A172 (cell line): ENCODE measurements around the gene EPHA3. TPM values are rescaled to one million over a fixed set of nuclear protein-coding genes. Genes with fewer than 3 reads are reported as not detected.

Source experiments
- DNase-seq: peaks from one replicate; pipeline ENCODE4 v3.0.0-alpha.2; 2015; ENCODE audit warnings: low spot score
- total RNA-seq: library from RNA; depleted of rRNA; stranded (reverse); fragments of >200 nt; shearing (Covaris generic); gene quantifications from 2 replicates; pipeline ENCODE4 v1.2.3, GENCODE V29; 2014

EPHA3 gene
- total RNA-seq, 1 experiment from 2014 or later, result not detected

- DNase-seq, result no peak
Measured at GRCh38 chr3:89360156-89360555, 252.7 kb downstream of the EPHA3 start.

DNA sequence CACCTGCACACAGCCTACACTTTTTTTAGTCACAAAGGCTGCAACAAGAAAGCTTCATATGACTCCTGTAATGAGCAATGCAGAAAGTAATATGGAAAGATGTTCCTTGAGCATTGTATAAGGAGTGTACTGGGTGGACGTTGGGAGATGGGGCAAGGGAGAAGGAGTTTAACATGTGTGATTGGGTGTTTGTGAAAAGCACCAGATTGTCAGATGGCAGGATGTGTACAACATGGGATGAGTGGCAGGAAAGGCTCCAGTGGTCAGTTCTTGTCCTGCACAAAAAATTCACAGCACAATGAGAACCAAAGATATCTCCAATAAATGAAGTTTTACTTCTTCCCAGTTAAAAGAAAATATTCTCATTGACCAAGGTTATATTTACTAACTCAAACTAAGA, 255.1 kb downstream of the EPHA3 start:
- no peak for DNase-seq

GRCh38 chr3:89363171-89363570, 255.8 kb downstream of the EPHA3 start:
- DNase-seq, result no peak

GRCh38 chr3:89364314-89364713, 256.9 kb downstream of the EPHA3 start:
- DNase-seq, result no peak

DNA sequence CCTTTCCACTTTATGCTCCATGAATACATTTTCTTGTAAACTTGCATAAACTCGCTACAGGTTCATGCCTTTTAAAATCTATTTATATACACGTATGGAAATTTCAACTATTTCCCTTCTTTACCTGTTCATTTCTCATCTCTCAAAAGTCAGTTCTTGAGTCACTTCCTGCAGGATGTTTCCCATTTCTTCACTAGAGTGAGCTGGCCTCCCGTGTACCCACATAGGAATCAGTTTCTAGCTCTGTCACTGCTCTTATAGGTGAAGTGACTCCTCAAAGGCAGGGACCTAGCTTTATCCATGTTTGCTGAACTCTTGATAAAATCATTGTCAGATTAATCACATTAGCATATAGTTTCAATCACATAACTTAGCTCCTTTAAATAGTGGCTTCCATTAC, 259.7 kb downstream of the EPHA3 start:
- DNase-seq, result no peak

- DNase-seq, result no peak
Measured at GRCh38 chr3:89368846-89369245, 261.4 kb downstream of the EPHA3 start.

DNA sequence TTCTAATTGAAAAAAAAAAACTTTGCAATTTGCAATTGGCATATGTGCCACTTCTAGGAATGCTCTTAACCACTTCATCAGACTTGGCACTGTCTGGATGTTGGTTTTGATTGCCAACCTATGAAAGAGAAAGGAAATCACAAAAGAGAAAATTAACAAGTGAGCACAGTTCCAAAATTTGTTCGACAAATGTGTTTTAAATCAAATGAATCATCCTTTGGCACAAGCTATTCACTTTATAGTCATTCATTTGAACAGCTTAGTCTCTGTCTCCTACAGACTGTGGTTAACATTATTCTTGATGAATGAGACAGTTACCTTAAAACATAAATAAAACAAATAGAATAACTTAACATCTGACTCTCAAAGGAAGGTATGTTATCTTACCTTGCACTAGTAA, 265.0 kb downstream of the EPHA3 start:
- DNase-seq, result no peak

GRCh38 chr3:89373434-89373833, 266.0 kb downstream of the EPHA3 start:
- DNase-seq, result no peak

DNA sequence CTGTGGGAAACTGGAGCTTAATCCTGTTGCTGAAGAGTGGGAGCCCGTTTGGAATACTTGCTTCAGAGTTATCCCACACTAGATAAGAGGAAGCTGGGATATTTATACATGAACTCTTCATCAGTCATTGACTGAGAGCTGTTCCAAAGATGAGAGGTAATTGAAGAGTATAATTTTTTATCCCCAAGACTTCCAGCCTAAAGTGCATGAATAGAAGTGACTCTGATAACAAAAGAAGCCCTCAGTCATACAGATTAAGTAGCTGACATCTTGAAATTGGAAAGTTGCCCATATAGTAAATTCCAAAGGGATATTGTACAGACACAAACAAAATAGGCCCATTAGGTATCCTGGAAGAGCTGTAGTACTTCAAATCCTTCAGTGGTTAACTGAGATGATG, 268.0 kb downstream of the EPHA3 start:
- no peak for DNase-seq

GRCh38 chr3:89380016-89380415, 272.6 kb downstream of the EPHA3 start:
- no peak for DNase-seq

- no peak for DNase-seq
Measured at GRCh38 chr3:89392991-89393390, 285.6 kb downstream of the EPHA3 start.

DNA sequence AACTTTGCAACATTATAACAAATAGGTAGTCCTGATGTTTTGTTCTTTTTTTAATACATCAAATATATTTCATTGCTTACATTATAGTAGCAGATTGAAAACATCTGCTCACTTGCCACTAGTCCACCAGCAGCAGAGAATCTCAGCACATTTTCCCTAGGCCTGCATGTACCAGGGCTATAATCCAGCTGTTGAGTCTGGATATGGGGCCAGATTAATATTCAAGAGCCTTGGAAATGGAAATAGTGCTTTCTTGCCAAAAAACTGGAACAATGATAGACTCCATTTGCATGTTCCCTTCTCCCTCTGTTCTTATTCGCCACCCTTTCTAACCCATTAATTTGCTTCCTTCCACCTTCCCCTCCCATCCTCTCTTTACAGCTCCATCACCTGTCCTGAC, 288.0 kb downstream of the EPHA3 start:
- no peak for DNase-seq

DNA sequence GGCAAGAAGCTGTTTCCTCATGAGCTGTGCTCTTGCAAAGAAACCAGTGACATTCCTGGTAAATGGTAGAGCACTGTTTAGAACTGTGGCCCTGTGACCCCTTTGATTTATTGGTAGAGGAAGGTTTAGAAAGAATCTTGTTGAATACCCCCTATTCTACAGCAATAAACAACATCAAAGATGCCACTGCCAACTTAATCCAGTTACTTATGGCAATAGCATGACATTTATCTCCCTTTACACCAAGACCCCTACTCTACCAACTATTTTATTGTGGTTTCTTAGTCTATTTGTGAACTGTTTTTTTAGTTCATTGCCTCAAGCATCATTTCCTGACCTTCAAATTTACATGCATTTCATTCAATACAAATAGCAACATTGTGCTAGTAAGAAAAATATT, 288.6 kb downstream of the EPHA3 start:
- DNase-seq, result no peak

- no peak for DNase-seq
Measured at GRCh38 chr3:89402051-89402450, 294.6 kb downstream of the EPHA3 start.

GRCh38 chr3:89405176-89405575, 297.8 kb downstream of the EPHA3 start:
- no peak for DNase-seq

DNA sequence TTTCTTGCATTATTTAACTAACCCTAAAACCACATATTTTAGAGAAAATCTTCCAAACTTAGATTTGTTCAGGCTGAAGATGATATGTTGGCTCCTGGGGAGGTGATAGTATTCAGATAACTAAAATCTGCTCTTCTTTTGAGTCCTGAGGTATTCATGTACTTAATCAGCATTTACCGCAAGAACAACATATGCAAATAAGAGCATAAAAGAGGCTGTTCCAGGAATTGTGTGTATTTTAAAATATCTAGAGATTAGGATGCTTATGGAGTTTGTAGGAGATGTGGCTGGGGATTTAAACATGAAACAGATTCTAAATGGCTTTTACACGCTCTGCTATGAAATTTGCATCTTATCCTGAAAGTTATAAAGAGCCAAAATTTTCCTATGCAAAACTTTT, 298.2 kb downstream of the EPHA3 start:
- no peak for DNase-seq

DNA sequence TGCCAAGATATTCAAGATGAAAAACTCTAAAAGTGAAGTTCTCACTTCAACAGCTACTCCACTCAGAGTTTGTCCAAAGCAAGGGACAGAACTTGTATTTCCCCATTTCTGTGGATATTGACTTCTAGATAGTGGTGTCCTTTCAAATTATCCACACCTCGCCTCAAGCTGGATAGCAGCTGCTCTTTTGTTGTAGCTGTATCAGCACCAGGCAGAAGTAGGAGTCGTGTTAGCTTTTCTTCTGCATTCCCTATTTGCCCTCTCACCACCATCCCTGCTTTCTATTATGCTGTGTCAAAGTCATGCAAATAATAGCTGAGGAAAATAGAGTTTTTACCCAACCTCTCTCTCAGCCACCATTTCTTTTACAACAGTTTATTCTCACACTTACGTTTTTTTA, 303.8 kb downstream of the EPHA3 start:
- DNase-seq, result no peak

- no peak for DNase-seq
Measured at GRCh38 chr3:89414270-89414669, 306.8 kb downstream of the EPHA3 start.

DNA sequence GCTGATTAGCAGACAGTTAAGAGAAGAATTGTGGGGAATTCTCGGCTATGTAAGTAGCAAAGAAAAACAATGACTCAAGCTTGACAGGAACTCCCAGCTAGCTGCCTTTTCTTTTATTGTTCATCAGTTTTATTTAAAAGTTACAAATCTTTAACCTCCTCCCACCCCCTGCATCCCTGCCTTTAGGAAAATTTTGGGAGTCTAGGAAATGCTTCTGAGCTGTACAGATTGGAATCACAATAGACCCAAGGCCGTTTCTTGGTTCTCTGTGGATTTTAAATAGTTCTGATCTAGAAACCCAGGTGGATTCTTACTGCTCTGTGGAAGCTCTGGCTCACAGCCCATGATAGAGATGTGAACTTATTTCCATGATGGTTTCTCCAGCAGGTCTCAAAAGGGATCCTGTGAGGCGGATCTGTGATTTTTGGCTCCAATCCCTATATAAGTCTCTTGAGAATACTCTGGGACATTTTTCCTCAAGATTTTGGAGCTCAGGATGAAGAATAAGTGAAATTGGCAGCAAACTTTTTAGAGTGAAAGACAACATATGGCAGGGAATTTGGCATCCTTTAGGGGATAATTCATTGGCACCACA, 312.3 kb downstream of the EPHA3 start:
- DNase-seq, result no peak

GRCh38 chr3:89426060-89426459, 318.6 kb downstream of the EPHA3 start:
- no peak for DNase-seq

GRCh38 chr3:89434621-89435380, 327.4 kb downstream of the EPHA3 start:
- DNase-seq, result no peak

- no peak for DNase-seq
Measured at GRCh38 chr3:89436846-89437245, 329.4 kb downstream of the EPHA3 start.

DNA sequence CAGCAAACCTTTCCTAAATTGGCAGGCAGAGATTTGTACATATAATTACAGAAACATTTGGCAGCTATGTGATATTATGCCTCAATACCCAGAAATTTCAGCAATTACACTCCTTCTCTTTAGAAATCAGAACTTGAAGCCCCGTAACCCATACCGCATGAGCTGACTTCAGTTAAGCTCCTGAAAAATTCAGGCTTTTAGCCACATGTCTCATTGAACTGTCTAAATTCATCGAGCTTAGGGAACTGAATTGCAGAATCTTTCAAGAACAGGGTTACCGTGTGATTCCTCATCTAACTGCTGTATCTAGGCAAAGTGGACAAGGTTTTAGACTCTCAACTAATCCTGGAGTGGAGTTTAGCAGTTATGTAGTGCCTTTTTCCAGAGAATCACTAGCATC, 333.0 kb downstream of the EPHA3 start:
- no peak for DNase-seq

GRCh38 chr3:89441141-89441540, 333.7 kb downstream of the EPHA3 start:
- no peak for DNase-seq
